SK-N-MC (cell line): Measurements from ENCODE around the gene SERBP1.
"Not testable (repeated sequence)": the region's sequence is repeated elsewhere in the genome, so short reads cannot be mapped to it uniquely, and the experiment has no call there.

Experiments used
- DNase-seq: peaks from one replicate; pipeline ENCODE4 v3.0.0-alpha.2; 2011; ENCODE audit warnings: low read depth, low spot score
- H3K27ac ChIP-seq: fragments of 200-600 bp; sonication (generic); 2 replicates; pipeline ENCODE4 v1.5.1; 2016; ENCODE audit warnings: mixed run types
- H3K36me3 ChIP-seq: fragments of 200-600 bp; sonication (generic); 2 replicates; pipeline ENCODE4 v1.6.1; 2017; ENCODE audit warnings: antibody characterized with exemption, low read length, mixed read lengths; ENCODE audit not compliant: insufficient read depth
- H3K4me3 ChIP-seq: fragments of 200-600 bp; sonication (generic); 2 replicates; pipeline ENCODE4 v1.5.1; 2016
- H3K9ac ChIP-seq: fragments of 200-600 bp; sonication (generic); 2 replicates; pipeline ENCODE4 v1.8.0; 2017; ENCODE audit warnings: mixed run types, mixed read lengths; ENCODE audit not compliant: insufficient read length
- H3K9me3 ChIP-seq: fragments of 200-600 bp; sonication (generic); 2 replicates; pipeline ENCODE4 v1.6.1; 2017; ENCODE audit warnings: low read depth, mild to moderate bottlenecking, antibody characterized with exemption, low read length, moderate library complexity, mixed read lengths
- EZH2 ChIP-seq: fragments of 200-600 bp; sonication (generic); IDR thresholded peaks from one replicate; pipeline ENCODE4 v1.6.1; 2017; ENCODE audit warnings: antibody characterized with exemption
- FOXP2 ChIP-seq: optimal IDR thresholded peaks from 2 replicates; pipeline ENCODE3; 2011; ENCODE audit warnings: mild to moderate bottlenecking, moderate library complexity; ENCODE audit not compliant: insufficient read depth; ENCODE audit errors: extremely low read length, control extremely low read depth
- POLR2AphosphoS5 ChIP-seq: IDR thresholded peaks from 2 replicates; pipeline ENCODE4 v1.6.1; 2012; ENCODE audit warnings: mild to moderate bottlenecking, low read depth, low read length, borderline replicate concordance

SERBP1 gene

DNA sequence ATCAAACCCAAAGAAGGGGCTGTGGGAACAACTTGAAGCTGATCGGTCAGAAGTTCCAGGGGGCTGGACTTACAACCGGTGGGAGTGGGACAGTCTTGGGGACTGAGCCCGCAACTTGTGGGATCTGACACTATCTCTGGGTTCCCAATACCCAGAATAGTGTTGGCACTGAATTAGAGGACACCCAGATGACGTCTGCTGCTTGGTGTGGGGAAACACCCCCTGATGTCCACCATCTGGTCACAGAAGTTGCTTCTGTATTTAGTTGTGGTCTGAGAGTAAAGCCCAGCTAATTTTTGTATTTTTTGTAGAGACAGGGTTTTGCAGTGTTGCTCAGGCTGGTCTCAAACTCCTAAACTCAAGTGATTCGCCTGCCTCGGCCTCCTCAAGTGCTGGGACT, 28.8 kb downstream of the SERBP1 start:
- DNase-seq: no peak
- no peak for TF ChIP-seq EZH2
- no peak; the same call in none of the 2 replicates for TF ChIP-seq POLR2AphosphoS5
- TF ChIP-seq FOXP2: no peak
- Histone ChIP-seq H3K36me3 (peaks cover 28% of the 10 kb centered on the region), H3K9ac (no peak overlapping the region), H3K4me3 (no peak overlapping the region), H3K9me3 (no peaks in the 10 kb centered on the region), H3K27ac (0 out of 2 replicates have a peak overlapping the region, but pooled peaks have one; percentile 37)

DNA sequence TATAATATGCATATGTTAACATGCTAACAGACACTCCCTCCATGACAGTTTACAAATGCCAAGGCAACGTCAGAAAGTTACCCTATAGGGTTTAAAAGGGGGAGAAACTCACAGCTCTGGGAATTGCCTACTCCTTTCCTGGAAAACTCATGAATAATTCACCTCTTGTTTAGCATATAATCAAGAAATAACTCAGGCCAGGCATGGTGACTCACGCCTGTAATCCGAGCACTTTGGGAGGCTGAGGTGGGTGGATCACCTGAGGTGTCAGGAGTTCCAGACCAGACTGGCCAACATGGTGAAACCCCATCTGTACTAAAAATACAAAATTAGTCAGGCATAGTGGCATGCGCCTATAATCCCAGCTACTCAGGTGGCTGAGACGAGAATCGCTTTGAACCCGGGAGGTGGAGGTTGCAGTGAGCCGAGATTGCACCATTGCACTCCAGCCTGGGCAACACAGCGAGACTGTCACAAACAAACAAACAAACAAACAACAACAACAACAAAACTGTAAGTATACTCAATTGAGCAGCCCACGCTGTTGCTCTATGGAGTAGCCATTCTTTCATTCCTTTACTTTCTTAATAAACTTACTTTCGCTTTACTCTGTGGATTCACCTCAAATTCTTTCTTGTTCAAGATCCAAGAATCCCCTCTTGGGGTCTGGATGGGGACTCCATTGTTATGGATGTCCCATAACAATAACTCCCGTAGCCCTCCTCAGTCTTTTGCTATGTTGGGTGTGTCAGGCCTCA, 30.0 kb downstream of the SERBP1 start:
- H3K9ac ChIP-seq, H3K9me3 ChIP-seq, DNase-seq, H3K4me3 ChIP-seq, H3K27ac ChIP-seq: not testable (repeated sequence)
- 0 out of 2 replicates have a peak, but pooled peaks have one; percentile 30 for TF ChIP-seq POLR2AphosphoS5
- peaks cover 28% of the 10 kb centered on the region for H3K36me3 ChIP-seq

DNA sequence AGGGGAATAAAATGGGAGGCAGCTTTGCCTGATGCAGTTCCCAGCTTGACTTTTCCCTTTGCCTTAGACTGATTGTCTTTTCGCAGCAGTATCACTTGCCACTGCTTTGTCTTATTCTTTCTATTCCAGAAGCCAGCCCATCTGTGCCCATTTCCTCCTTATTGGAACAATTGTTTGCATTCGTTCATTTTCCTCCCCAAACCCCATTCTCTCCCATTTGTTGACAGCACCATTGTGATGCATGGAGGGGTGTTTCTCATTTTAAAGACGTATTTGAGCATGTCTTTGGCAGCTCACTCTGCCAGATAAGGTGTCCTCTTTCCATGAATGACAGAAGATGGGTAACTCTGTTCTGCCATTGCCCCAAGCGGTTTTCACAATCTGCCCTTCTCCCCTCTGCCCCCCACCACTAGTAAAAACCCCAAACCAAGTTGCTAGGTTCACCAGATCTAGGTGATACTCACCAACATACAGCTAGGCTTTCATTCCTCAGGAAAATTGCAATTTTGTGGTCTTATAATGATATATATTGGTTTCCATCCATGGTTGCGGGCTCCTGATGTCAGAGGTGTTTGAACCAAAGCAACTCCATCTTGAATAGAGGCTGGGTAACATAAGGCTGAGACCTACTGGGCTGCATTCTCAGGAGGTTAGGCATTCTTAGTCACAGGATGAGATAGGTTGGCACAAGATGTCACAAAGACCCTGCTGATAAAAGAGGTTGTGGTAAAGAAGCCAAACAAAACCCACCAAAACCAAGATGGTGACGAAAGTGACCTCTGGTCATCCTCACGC, 30.8 kb downstream of the SERBP1 start:
- DNase-seq: no peak
- Histone ChIP-seq H3K9me3 (no peaks in the 10 kb centered on the region), H3K36me3 (peaks cover 25% of the 10 kb centered on the region; the same call in 1 of the 2 replicates), H3K9ac (no peak overlapping the region), H3K27ac (no peak overlapping the region), H3K4me3 (no peak overlapping the region)
- no peak for TF ChIP-seq FOXP2
- no peak for TF ChIP-seq EZH2
- TF ChIP-seq POLR2AphosphoS5: no peak

DNA sequence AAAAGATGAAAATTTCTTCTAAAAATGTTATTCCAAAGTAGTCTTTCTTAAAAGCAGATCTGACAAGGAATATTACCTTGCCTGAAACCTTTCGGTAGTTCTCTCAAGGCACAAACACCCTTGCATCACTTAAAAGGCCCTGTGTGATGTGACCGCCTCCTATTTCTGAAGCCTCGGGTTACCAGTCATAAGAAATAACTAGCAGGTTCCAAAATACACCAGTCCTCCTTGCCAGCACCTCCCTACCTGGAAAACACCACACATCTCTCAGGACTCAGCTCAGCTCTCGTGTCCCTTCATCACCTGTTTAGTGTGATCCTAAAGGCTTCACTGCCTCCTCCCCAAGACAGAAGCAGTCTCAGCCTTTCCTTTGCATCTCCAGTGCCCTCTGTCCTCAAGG, 35.7 kb downstream of the SERBP1 start:
- Histone ChIP-seq H3K9ac (no peak overlapping the region), H3K27ac (no peak overlapping the region), H3K36me3 (peaks cover 47% of the 10 kb centered on the region; the same call in 1 of the 2 replicates), H3K9me3 (no peaks in the 10 kb centered on the region), H3K4me3 (no peak overlapping the region)
- DNase-seq: no peak
- TF ChIP-seq POLR2AphosphoS5 (no peak; the same call in 1 of the 2 replicates), FOXP2 (no peak), EZH2 (no peak)

DNA sequence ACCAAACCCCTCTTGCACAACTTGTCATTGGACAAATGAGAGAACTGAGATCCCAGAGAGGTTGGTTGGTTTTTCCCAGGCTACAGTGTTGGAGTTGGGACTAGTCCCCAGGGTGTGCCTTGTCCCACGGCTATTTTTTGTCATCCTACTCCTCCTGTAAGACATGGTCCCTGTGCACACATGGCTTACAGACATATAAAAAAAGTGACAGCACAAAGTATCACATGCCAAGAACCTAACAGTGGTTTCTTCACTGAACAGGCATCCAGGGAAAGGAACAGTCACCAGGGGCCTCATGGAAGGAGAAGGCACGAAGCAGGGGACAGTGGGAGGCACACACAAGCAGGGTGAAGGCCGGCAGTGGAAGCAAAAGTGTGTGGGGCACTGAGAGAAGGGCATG, 36.5 kb downstream of the SERBP1 start:
- H3K36me3 ChIP-seq: peaks cover 55% of the 10 kb centered on the region
- no peak overlapping the region for H3K4me3 ChIP-seq
- H3K27ac ChIP-seq: no peak overlapping the region
- no peaks in the 10 kb centered on the region for H3K9me3 ChIP-seq
- DNase-seq: no peak
- no peak overlapping the region for H3K9ac ChIP-seq
- no peak for TF ChIP-seq FOXP2
- no peak for TF ChIP-seq EZH2
- TF ChIP-seq POLR2AphosphoS5: no peak

DNA sequence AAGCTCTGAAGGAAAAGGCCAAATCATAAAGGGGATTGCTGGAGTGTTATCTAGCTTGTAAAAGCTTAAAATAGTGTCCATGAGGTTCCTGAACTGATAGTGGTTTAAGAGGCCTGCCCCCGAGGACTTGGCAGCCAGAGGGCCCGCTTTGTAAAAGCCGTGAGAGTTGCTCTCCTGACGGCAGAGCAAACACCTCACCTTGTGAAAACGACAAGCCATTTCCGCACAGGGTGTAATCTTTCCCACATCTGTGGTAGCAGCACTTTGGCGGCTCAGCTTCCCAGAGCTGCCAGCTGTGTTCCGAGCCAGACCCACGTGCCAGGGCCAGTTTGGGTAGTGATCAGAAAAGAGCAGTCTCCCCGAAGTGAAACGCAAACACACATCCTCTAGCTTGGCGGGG, 37.0 kb downstream of the SERBP1 start:
- peaks cover 53% of the 10 kb centered on the region for H3K36me3 ChIP-seq
- H3K9me3 ChIP-seq: no peaks in the 10 kb centered on the region
- H3K27ac ChIP-seq: no peak overlapping the region
- no peak overlapping the region for H3K9ac ChIP-seq
- no peak overlapping the region for H3K4me3 ChIP-seq
- TF ChIP-seq FOXP2: no peak
- TF ChIP-seq EZH2: no peak
- TF ChIP-seq POLR2AphosphoS5: no peak; the same call in 1 of the 2 replicates
- DNase-seq: no peak

DNA sequence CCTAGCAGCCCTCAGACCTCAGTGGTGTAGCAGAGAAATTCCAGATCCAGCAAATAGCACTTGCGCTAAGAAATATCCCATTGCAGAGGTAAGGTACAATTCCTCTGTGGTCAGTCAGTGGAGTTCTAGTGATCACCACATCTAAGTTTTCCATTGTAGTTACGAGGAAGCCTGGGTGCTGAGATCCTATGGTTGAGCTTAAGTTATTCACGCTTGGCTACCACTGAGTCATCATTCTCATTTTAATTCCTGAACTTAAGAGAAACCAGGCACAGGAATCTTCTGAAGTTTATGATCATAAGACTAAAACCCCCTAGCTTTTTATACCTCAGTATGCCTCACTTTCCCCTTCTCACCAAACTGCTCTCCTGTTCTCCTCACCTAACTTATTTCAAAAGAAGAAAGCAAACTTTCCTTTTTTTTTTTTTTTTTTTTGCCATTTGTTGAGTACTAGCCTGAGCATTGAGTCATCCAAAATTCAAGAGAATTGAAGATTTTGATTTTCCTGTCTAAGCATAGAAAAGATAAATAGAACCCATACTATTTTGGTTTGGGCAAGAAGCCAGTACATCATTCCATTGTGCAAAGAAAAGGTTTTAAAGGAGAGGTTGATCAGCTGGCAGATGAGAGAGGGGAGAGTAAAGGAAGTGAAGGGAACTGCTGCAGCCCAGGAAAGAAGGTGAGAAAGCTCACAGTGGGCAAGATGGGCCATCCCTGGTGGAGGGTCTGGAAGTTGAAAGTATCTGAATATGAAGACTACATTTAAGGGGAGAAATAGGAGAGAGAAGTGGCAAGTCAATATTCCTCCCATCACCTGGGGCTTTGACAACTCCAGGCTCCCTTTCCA, 39.9 kb downstream of the SERBP1 start:
- Histone ChIP-seq H3K4me3 (no peak overlapping the region), H3K36me3 (peaks cover 43% of the 10 kb centered on the region), H3K9me3 (no peaks in the 10 kb centered on the region), H3K27ac (peak overlapping the region; percentile 36; the same call in 1 of the 2 replicates), H3K9ac (no peak overlapping the region)
- DNase-seq: no peak
- TF ChIP-seq EZH2 (no peak), POLR2AphosphoS5 (no peak), FOXP2 (no peak)
